IPS DF 6.9 (cell line): ENCODE measurements around the gene KDM5C.

Experiments
- DNase-seq: peaks from one replicate; pipeline ENCODE4 v3.0.0-alpha.2; 2013; ENCODE audit warnings: low read depth, low spot score
- H3K27ac ChIP-seq: one replicate; pipeline ENCODE4 v1.5.1; 2013; ENCODE audit warnings: low read length, control low read depth
- H3K27me3 ChIP-seq: 2 replicates; pipeline ENCODE4 v1.6.1; 2013; ENCODE audit warnings: mild to moderate bottlenecking, low read length; ENCODE audit not compliant: control insufficient read depth, insufficient read depth
- H3K36me3 ChIP-seq: 2 replicates; pipeline ENCODE4 v1.6.1; 2013; ENCODE audit warnings: low read length; ENCODE audit not compliant: control insufficient read depth, insufficient read depth
- H3K4me1 ChIP-seq: 2 replicates; pipeline ENCODE4 v1.6.1; 2013; ENCODE audit warnings: low read length; ENCODE audit not compliant: control insufficient read depth, insufficient read depth
- H3K4me3 ChIP-seq: 2 replicates; pipeline ENCODE4 v1.5.1; 2013; ENCODE audit warnings: mild to moderate bottlenecking, low read length
- H3K9me3 ChIP-seq: 2 replicates; pipeline ENCODE4 v1.6.1; 2013; ENCODE audit warnings: low read length, inconsistent platforms; ENCODE audit not compliant: control insufficient read depth, insufficient read depth
- WGBS: extraction: QIAGEN DNeasy Blood & Tissue Kit; methylation state at CpG from one replicate; pipeline ENCODE4 v1.1.7; 2013; ENCODE audit warnings: mixed read lengths, missing lambda C conversion rate; ENCODE audit not compliant: insufficient read length, insufficient coverage; 5-methylcytosine and 5-hydroxymethylcytosine counted together

The KDM5C gene

GRCh38 chrX:53250556-53250955 lies 25.5 kb upstream of the KDM5C start:
- Histone ChIP-seq H3K36me3 (peaks cover 9% of the 10 kb centered on the region), H3K4me3 (no peak overlapping the region), H3K4me1 (no peaks in the 10 kb centered on the region), H3K27me3 (no peaks in the 10 kb centered on the region), H3K9me3 (no peaks in the 10 kb centered on the region), H3K27ac (no peak overlapping the region)
- DNase-seq, result no peak
- WGBS, result no CpG with 5 or more reads among the region's 19 CpGs

GRCh38 chrX:53249408-53250042 lies 24.5 kb upstream of the KDM5C start:
- H3K27ac ChIP-seq, result no peak overlapping the region
- no CpG with 5 or more reads among the region's 1 CpG for WGBS
- H3K4me3 ChIP-seq, result no peak overlapping the region
- H3K27me3 ChIP-seq, result no peaks in the 10 kb centered on the region
- no peaks in the 10 kb centered on the region for H3K9me3 ChIP-seq
- no peak for DNase-seq
- peaks cover 9% of the 10 kb centered on the region for H3K36me3 ChIP-seq
- H3K4me1 ChIP-seq, result no peaks in the 10 kb centered on the region

- no peak for DNase-seq
- Histone ChIP-seq H3K27ac (no peak overlapping the region), H3K9me3 (no peaks in the 10 kb centered on the region), H3K27me3 (no peaks in the 10 kb centered on the region), H3K4me1 (no peaks in the 10 kb centered on the region), H3K36me3 (peaks cover 12% of the 10 kb centered on the region), H3K4me3 (no peak overlapping the region)
- no CpG with 5 or more reads among the region's 10 CpGs for WGBS
Measured at GRCh38 chrX:53247928-53248327, 22.9 kb upstream of the KDM5C start.

- Histone ChIP-seq H3K36me3 (peaks cover 12% of the 10 kb centered on the region), H3K4me3 (no peak overlapping the region), H3K27me3 (no peaks in the 10 kb centered on the region), H3K9me3 (no peaks in the 10 kb centered on the region), H3K27ac (no peak overlapping the region), H3K4me1 (no peaks in the 10 kb centered on the region)
- DNase-seq, result no peak
- WGBS, result no CpG with 5 or more reads among the region's 2 CpGs
Measured at GRCh38 chrX:53246231-53246630, 21.2 kb upstream of the KDM5C start.

- WGBS, result no CpG with 5 or more reads among the region's 1 CpG
- peaks cover 12% of the 10 kb centered on the region for H3K36me3 ChIP-seq
- H3K4me1 ChIP-seq, result no peaks in the 10 kb centered on the region
- H3K9me3 ChIP-seq, result no peaks in the 10 kb centered on the region
- no peak for DNase-seq
- H3K27me3 ChIP-seq, result no peaks in the 10 kb centered on the region
- H3K27ac ChIP-seq, result no peak overlapping the region
- H3K4me3 ChIP-seq, result no peak overlapping the region
Measured at GRCh38 chrX:53244610-53245009, 19.6 kb upstream of the KDM5C start.

- Histone ChIP-seq H3K4me1 (no peaks in the 10 kb centered on the region), H3K4me3 (no peak overlapping the region), H3K36me3 (peaks cover 11% of the 10 kb centered on the region; the same call in 1 of the 2 replicates), H3K27ac (no peak overlapping the region), H3K27me3 (no peaks in the 10 kb centered on the region), H3K9me3 (no peaks in the 10 kb centered on the region)
- DNase-seq, result no peak
- no CpG with 5 or more reads among the region's 4 CpGs for WGBS
Measured at GRCh38 chrX:53242310-53242709, 17.3 kb upstream of the KDM5C start.

GRCh38 chrX:53241558-53241957 lies 16.6 kb upstream of the KDM5C start:
- H3K27me3 ChIP-seq, result no peaks in the 10 kb centered on the region
- H3K4me1 ChIP-seq, result no peaks in the 10 kb centered on the region
- WGBS, result no CpG with 5 or more reads among the region's 7 CpGs
- no peak overlapping the region for H3K27ac ChIP-seq
- no peak overlapping the region for H3K4me3 ChIP-seq
- no peaks in the 10 kb centered on the region for H3K9me3 ChIP-seq
- DNase-seq, result no peak
- H3K36me3 ChIP-seq, result peaks cover 8% of the 10 kb centered on the region; the same call in 1 of the 2 replicates

GRCh38 chrX:53239474-53239873 lies 14.5 kb upstream of the KDM5C start:
- DNase-seq, result no peak

GRCh38 chrX:53237056-53237455 lies 12.0 kb upstream of the KDM5C start:
- no peak overlapping the region for H3K27ac ChIP-seq
- no peaks in the 10 kb centered on the region for H3K27me3 ChIP-seq
- H3K4me1 ChIP-seq, result no peaks in the 10 kb centered on the region
- no peak for DNase-seq
- no peak overlapping the region for H3K4me3 ChIP-seq
- H3K36me3 ChIP-seq, result peaks cover 3% of the 10 kb centered on the region; the same call in 1 of the 2 replicates
- H3K9me3 ChIP-seq, result no peaks in the 10 kb centered on the region
- WGBS, result no CpG with 5 or more reads among the region's 10 CpGs

More at GRCh38 chrX:53239474-53239873, 14.5 kb upstream of the KDM5C start:
- Histone ChIP-seq H3K4me1 (no peaks in the 10 kb centered on the region), H3K4me3 (no peak overlapping the region), H3K36me3 (peaks cover 6% of the 10 kb centered on the region; the same call in 1 of the 2 replicates), H3K9me3 (no peaks in the 10 kb centered on the region), H3K27me3 (no peaks in the 10 kb centered on the region), H3K27ac (no peak overlapping the region)
- WGBS, result no CpG with 5 or more reads among the region's 6 CpGs

GRCh38 chrX:53236025-53236679 lies 11.1 kb upstream of the KDM5C start:
- H3K27ac ChIP-seq, result no peak overlapping the region

More at GRCh38 chrX:53236025-53236679, 11.1 kb upstream of the KDM5C start:
- WGBS, result no CpG with 5 or more reads among the region's 20 CpGs
- Histone ChIP-seq H3K27me3 (no peaks in the 10 kb centered on the region), H3K36me3 (peaks cover 3% of the 10 kb centered on the region; the same call in 1 of the 2 replicates), H3K4me1 (no peaks in the 10 kb centered on the region), H3K4me3 (no peak overlapping the region), H3K9me3 (no peaks in the 10 kb centered on the region)
- no peak for DNase-seq
